H9 (cell line): ENCODE results near the gene DBH. TPM values are rescaled to one million over a fixed set of nuclear protein-coding genes. Genes with fewer than 3 reads are reported as not detected.

Experiments
- DNase-seq: peaks from one replicate; pipeline ENCODE4 v3.0.0-alpha.2; 2017
- H2AFZ ChIP-seq: one replicate; pipeline ENCODE4 v1.6.1; 2013; ENCODE audit warnings: mild to moderate bottlenecking, low read length, control low read depth, moderate library complexity
- H2AK5ac ChIP-seq: 2 replicates; pipeline ENCODE4 v1.6.1; 2013; ENCODE audit warnings: low read length, control low read depth, mixed read lengths; ENCODE audit not compliant: insufficient read length
- H2BK120ac ChIP-seq: one replicate; pipeline ENCODE4 v1.6.1; 2013; ENCODE audit warnings: low read depth, mild to moderate bottlenecking, low read length, control low read depth, inconsistent platforms; ENCODE audit not compliant: poor library complexity, severe bottlenecking
- H2BK12ac ChIP-seq: 2 replicates; pipeline ENCODE4 v1.6.1; 2013; ENCODE audit warnings: low read length, control low read depth, mixed read lengths, low read depth; ENCODE audit not compliant: insufficient read length
- H2BK15ac ChIP-seq: 2 replicates; pipeline ENCODE4 v1.6.1; 2013; ENCODE audit warnings: low read depth, low read length, control low read depth
- H2BK20ac ChIP-seq: one replicate; pipeline ENCODE4 v1.6.1; 2013; ENCODE audit warnings: low read depth, mild to moderate bottlenecking, low read length, control low read depth, inconsistent platforms; ENCODE audit not compliant: poor library complexity, severe bottlenecking
- H2BK5ac ChIP-seq: 2 replicates; pipeline ENCODE4 v1.6.1; 2013; ENCODE audit warnings: low read length, control low read depth, mixed read lengths; ENCODE audit not compliant: insufficient read length
- H3K14ac ChIP-seq: 2 replicates; pipeline ENCODE4 v1.6.1; 2013; ENCODE audit warnings: low read length, control low read depth; ENCODE audit not compliant: insufficient read depth
- H3K18ac ChIP-seq: 2 replicates; pipeline ENCODE4 v1.6.1; 2013; ENCODE audit warnings: low read depth, mild to moderate bottlenecking, mixed read lengths, low read length, control low read depth; ENCODE audit not compliant: insufficient read length
- H3K23ac ChIP-seq: 2 replicates; pipeline ENCODE4 v1.6.1; 2013; ENCODE audit warnings: low read length, control low read depth, mixed read lengths, low read depth; ENCODE audit not compliant: insufficient read length
- H3K23me2 ChIP-seq: 2 replicates; pipeline ENCODE4 v1.6.1; 2013; ENCODE audit warnings: low read depth, mild to moderate bottlenecking, mixed read lengths, low read length, control low read depth; ENCODE audit not compliant: insufficient read length, poor library complexity, severe bottlenecking
- H3K27ac ChIP-seq: 2 replicates; pipeline ENCODE4 v1.5.1; 2013; ENCODE audit warnings: low read length, control low read depth, mixed read lengths, low read depth; ENCODE audit not compliant: insufficient read length
- H3K27me3 ChIP-seq: 2 replicates; pipeline ENCODE4 v1.6.1; 2013; ENCODE audit warnings: low read length, control low read depth, inconsistent platforms; ENCODE audit not compliant: insufficient read depth
- H3K4ac ChIP-seq: 2 replicates; pipeline ENCODE4 v1.6.1; 2013; ENCODE audit warnings: low read depth, mild to moderate bottlenecking, control low read depth, inconsistent platforms, low read length, moderate library complexity
- H3K4me1 ChIP-seq: 2 replicates; pipeline ENCODE4 v1.6.1; 2013; ENCODE audit warnings: low read length, control low read depth, inconsistent platforms; ENCODE audit not compliant: insufficient read depth
- H3K4me2 ChIP-seq: 2 replicates; pipeline ENCODE4 v1.6.1; 2013; ENCODE audit warnings: low read length, control low read depth, mixed read lengths; ENCODE audit not compliant: insufficient read length, insufficient read depth
- H3K56ac ChIP-seq: 2 replicates; pipeline ENCODE4 v1.6.1; 2013; ENCODE audit warnings: low read depth, mild to moderate bottlenecking, mixed read lengths, low read length, control low read depth; ENCODE audit not compliant: insufficient read length
- H3K79me1 ChIP-seq: 2 replicates; pipeline ENCODE4 v1.6.1; 2013; ENCODE audit warnings: low read depth, mild to moderate bottlenecking, moderate library complexity, low read length, control low read depth, inconsistent platforms; ENCODE audit not compliant: insufficient read depth, poor library complexity, severe bottlenecking
- H3K79me2 ChIP-seq: 2 replicates; pipeline ENCODE4 v1.6.1; 2013; ENCODE audit warnings: low read length, control low read depth, inconsistent platforms; ENCODE audit not compliant: insufficient read depth
- H3K9ac ChIP-seq: 2 replicates; pipeline ENCODE4 v1.6.1; 2013; ENCODE audit warnings: low read length, control low read depth, mixed read lengths; ENCODE audit not compliant: insufficient read length; ENCODE audit errors: extremely low read depth
- H3K9me3 ChIP-seq: one replicate; pipeline ENCODE4 v1.6.1; 2013; ENCODE audit warnings: low read depth, low read length, inconsistent platforms; ENCODE audit not compliant: control insufficient read depth
- H3T11ph ChIP-seq: one replicate; pipeline ENCODE4 v1.6.1; 2013; ENCODE audit warnings: mild to moderate bottlenecking, low read length, control low read depth, inconsistent platforms
- H4K20me1 ChIP-seq: one replicate; pipeline ENCODE4 v1.6.1; 2013; ENCODE audit not compliant: control insufficient read depth, insufficient read length, insufficient read depth
- H4K5ac ChIP-seq: 2 replicates; pipeline ENCODE4 v1.6.1; 2013; ENCODE audit warnings: low read depth, mild to moderate bottlenecking, mixed read lengths, low read length, control low read depth; ENCODE audit not compliant: insufficient read length
- H4K8ac ChIP-seq: replicated peaks from 2 replicates; pipeline ENCODE4 v1.6.1; 2013; ENCODE audit warnings: low read length, control low read depth, mixed read lengths, low read depth; ENCODE audit not compliant: insufficient read length
- H4K91ac ChIP-seq: 2 replicates; pipeline ENCODE4 v1.6.1; 2013; ENCODE audit warnings: low read depth, mild to moderate bottlenecking, moderate library complexity, mixed read lengths, low read length, control low read depth; ENCODE audit not compliant: insufficient read length
- H3K27ac Mint-ChIP-seq, 3 experiments: 2 replicates in 2 of 3; 3 replicates in 1 of 3; pipeline ENCODE4 v1.8.0; 2020 to 2021; ENCODE audit warnings: mixed read lengths in 3 of 3, mild to moderate bottlenecking in 1 of 3, moderate library complexity in 1 of 3
- H3K27me3 Mint-ChIP-seq: 2 replicates; pipeline ENCODE4 v1.8.0; 2021; ENCODE audit warnings: low read depth, mild to moderate bottlenecking, moderate library complexity, mixed read lengths
- H3K36me3 Mint-ChIP-seq, 3 experiments: 2 replicates in 2 of 3; 3 replicates in 1 of 3; pipeline ENCODE4 v1.8.0; 2020 to 2021; ENCODE audit warnings: low read depth in 3 of 3, mixed read lengths in 3 of 3; ENCODE audit not compliant: insufficient read depth in 1 of 3
- H3K4me1 Mint-ChIP-seq, 2 experiments: 2 replicates each; pipeline ENCODE4 v1.8.0; 2020; ENCODE audit warnings: mixed read lengths in 2 of 2
- H3K4me3 Mint-ChIP-seq, 2 experiments: 2 replicates in 1 of 2; 3 replicates in 1 of 2; pipeline ENCODE4 v1.8.0; 2020 to 2021; ENCODE audit warnings: mild to moderate bottlenecking in 2 of 2, mixed read lengths in 2 of 2, moderate library complexity in 1 of 2
- H3K9me3 Mint-ChIP-seq, 2 experiments: 2 replicates in 1 of 2; 3 replicates in 1 of 2; pipeline ENCODE4 v1.8.0; 2020; ENCODE audit warnings: mild to moderate bottlenecking in 2 of 2, mixed read lengths in 2 of 2, moderate library complexity in 1 of 2
- CTCF ChIP-seq: fragments of 200-600 bp; sonication (generic); conservative IDR thresholded peaks from 3 replicates; pipeline ENCODE4 v1.8.0; 2021; ENCODE audit warnings: antibody characterized with exemption, mild to moderate bottlenecking
- WGBS: extraction: QIAGEN DNeasy Blood & Tissue Kit; methylation state at CpG from one replicate; pipeline ENCODE4 v1.1.7; 2013; ENCODE audit warnings: missing lambda C conversion rate, low lambda C conversion rate, mixed read lengths; ENCODE audit not compliant: insufficient read length; ENCODE audit errors: extremely low coverage; 5-methylcytosine and 5-hydroxymethylcytosine counted together
- total RNA-seq: library from RNA; stranded (reverse); gene quantifications from 2 replicates; pipeline ENCODE4 v1.2.1, GENCODE V29; 2021

Gene DBH
- total RNA-seq, 1 experiment from 2014 or later, result not detected

- no peak overlapping the region for H3K9ac ChIP-seq
- peaks cover 22% of the 10 kb centered on the region in 2 experiments for H3K9me3 Mint-ChIP-seq
These were observed 36.5 kb upstream of the DBH start for GRCh38 chr9:133599470-133600173.

More at GRCh38 chr9:133599470-133600173, 36.5 kb upstream of the DBH start:
- no peak overlapping the region for H3K14ac ChIP-seq
- H3K23me2 ChIP-seq, result no peaks in the 10 kb centered on the region
- no peak for DNase-seq
- peaks cover 5 to 17% of the 10 kb centered on the region in 2 experiments; a peak in 3 of 4 replicates for H3K4me1 Mint-ChIP-seq
- H2BK120ac ChIP-seq, result no peak overlapping the region
- H2BK20ac ChIP-seq, result no peak overlapping the region
- no peaks in the 10 kb centered on the region for H3K27me3 ChIP-seq
- no peak overlapping the region for H4K91ac ChIP-seq
- WGBS, result no CpG with 5 or more reads among the region's 6 CpGs
- no peak overlapping the region for H3T11ph ChIP-seq
- no peak for TF ChIP-seq CTCF
- peaks cover 3 to 10% (median 10%) of the 10 kb centered on the region in 3 experiments; a peak in 6 of 7 replicates for H3K36me3 Mint-ChIP-seq
- no peak overlapping the region for H4K5ac ChIP-seq
- peaks cover 17% of the 10 kb centered on the region for H3K27me3 Mint-ChIP-seq
- no peak overlapping the region for H4K8ac ChIP-seq
- no peak overlapping the region for H3K23ac ChIP-seq
- peaks cover 4% of the 10 kb centered on the region for H3K9me3 ChIP-seq
- H3K27ac ChIP-seq, result no peak overlapping the region
- H3K79me1 ChIP-seq, result no peaks in the 10 kb centered on the region
- H2AFZ ChIP-seq, result no peak overlapping the region
- no peaks in the 10 kb centered on the region for H4K20me1 ChIP-seq
- H3K27ac Mint-ChIP-seq, result no peak overlapping the region
- H3K4me2 ChIP-seq, result no peak overlapping the region
- H3K79me2 ChIP-seq, result no peaks in the 10 kb centered on the region
- H3K18ac ChIP-seq, result no peak overlapping the region
- H2BK15ac ChIP-seq, result no peak overlapping the region
- H2BK12ac ChIP-seq, result no peak overlapping the region
- H3K4me1 ChIP-seq, result no peaks in the 10 kb centered on the region
- H2BK5ac ChIP-seq, result no peak overlapping the region
- H3K56ac ChIP-seq, result no peak overlapping the region
- no peak overlapping the region for H3K4me3 Mint-ChIP-seq
- H3K4ac ChIP-seq, result no peak overlapping the region
- no peak overlapping the region for H2AK5ac ChIP-seq
